Caki2 (cell line): Measurements from ENCODE around the gene TTC6. TPM values are rescaled to one million over a fixed set of nuclear protein-coding genes. Genes with fewer than 3 reads are reported as not detected.

ENCODE experiments used
- total RNA-seq: library from RNA; depleted of rRNA; stranded (reverse); fragments of >200 nt; shearing (Covaris generic); gene quantifications from 2 replicates; pipeline ENCODE4 v1.2.3, GENCODE V29; 2014; ENCODE audit warnings: low replicate concordance; rRNA removed

Gene TTC6
- total RNA-seq, 1 experiment from 2014 or later: not detected

Other genes starting within 250 kb of the TTC6 start
- gene FOXA1, start 380 bp upstream of the TTC6 start, total RNA-seq: not detected in 2 replicates